Measurements from ENCODE around the gene STXBP6. TPM values are rescaled to one million over a fixed set of nuclear protein-coding genes. Genes with fewer than 3 reads are reported as not detected.

Gene STXBP6
- total and polyA plus RNA-seq, 2 of the 13 experiments (the other 11 are each of a cell fraction or from before 2014, with no cell fraction given) = 35.3 to 42.8 TPM

DNA sequence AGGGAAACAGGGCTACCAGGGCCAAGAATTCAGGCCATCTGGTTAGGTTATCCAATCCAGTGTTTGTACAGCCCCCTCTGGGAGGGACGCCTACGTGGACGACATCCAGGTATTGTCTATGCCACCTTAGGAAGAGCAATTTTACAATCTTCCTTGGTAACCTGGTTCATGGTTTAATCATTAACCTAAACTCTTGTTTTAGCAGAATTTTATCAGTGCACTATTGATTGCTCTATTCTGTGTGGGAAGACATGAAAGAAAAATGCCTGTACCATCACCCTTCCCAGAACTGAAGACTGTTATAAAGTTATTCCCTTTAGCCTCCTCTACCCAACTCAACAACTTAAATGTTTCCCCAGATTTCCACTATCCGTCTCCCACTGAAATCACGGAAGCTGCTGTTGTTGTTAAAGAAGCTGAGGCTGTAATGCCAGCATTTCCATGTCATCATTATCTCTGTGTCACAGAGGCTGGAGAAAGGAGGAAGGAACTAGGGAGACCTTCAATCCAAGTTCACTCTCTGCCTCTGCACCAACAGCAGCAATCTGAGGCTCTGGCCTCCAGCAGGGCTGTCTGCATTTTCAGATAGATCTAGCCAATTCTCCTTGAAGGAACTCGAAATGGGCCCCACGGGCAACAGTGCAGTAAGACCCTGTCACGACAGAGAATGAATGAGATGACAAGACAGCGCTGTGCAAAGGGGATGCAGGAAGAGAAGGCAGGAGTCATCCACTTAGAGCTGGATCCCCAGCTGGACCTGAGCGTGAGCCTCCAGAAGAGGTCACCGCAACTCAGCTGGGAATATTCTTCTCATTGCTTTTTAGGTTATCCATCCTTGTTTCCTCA is 232.5 kb downstream of the STXBP6 start (continued):
- TF ChIP-seq, protein P1, sequence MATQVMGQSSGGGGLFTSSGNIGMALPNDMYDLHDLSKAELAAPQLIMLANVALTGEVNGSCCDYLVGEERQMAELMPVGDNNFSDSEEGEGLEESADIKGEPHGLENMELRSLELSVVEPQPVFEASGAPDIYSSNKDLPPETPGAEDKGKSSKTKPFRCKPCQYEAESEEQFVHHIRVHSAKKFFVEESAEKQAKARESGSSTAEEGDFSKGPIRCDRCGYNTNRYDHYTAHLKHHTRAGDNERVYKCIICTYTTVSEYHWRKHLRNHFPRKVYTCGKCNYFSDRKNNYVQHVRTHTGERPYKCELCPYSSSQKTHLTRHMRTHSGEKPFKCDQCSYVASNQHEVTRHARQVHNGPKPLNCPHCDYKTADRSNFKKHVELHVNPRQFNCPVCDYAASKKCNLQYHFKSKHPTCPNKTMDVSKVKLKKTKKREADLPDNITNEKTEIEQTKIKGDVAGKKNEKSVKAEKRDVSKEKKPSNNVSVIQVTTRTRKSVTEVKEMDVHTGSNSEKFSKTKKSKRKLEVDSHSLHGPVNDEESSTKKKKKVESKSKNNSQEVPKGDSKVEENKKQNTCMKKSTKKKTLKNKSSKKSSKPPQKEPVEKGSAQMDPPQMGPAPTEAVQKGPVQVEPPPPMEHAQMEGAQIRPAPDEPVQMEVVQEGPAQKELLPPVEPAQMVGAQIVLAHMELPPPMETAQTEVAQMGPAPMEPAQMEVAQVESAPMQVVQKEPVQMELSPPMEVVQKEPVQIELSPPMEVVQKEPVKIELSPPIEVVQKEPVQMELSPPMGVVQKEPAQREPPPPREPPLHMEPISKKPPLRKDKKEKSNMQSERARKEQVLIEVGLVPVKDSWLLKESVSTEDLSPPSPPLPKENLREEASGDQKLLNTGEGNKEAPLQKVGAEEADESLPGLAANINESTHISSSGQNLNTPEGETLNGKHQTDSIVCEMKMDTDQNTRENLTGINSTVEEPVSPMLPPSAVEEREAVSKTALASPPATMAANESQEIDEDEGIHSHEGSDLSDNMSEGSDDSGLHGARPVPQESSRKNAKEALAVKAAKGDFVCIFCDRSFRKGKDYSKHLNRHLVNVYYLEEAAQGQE (IDR thresholded peaks at IDR 0.05; ENCODE audit: borderline replicate concordance in 1 of 2, low read depth in 1 of 2, low read length in 2 of 2) = peak in 1 of 2 experiments; percentile 44; a peak in 1 of 4 replicates
- TF ChIP-seq ZNF850 (CRISPR knock-in tag; conservative IDR thresholded peaks at IDR 0.05) (no peak), ZFP82 (CRISPR knock-in tag; IDR thresholded peaks at IDR 0.05; ENCODE audit: borderline replicate concordance) (no peak), ZNF790 (CRISPR knock-in tag; IDR thresholded peaks at IDR 0.05; ENCODE audit: borderline replicate concordance) (no peak), FIP1L1 (IDR thresholded peaks at IDR 0.05; ENCODE audit: borderline replicate concordance, insufficient read depth, low read depth, low read length) (0 out of 2 replicates have a peak, but pooled peaks have one; percentile 22), TEAD2 (CRISPR knock-in tag; IDR thresholded peaks at IDR 0.05) (no peak), ZNF530 (CRISPR knock-in tag; IDR thresholded peaks at IDR 0.05; ENCODE audit: low read depth) (no peak), SNAPC2 (CRISPR knock-in tag; IDR thresholded peaks at IDR 0.05) (no peak; the same call in 1 of the 2 replicates), ZNF703 (CRISPR knock-in tag; IDR thresholded peaks at IDR 0.05; ENCODE audit: borderline replicate concordance) (no peak), TRIM24 (CRISPR knock-in tag; IDR thresholded peaks at IDR 0.05) (no peak), TSC22D2 (CRISPR knock-in tag; IDR thresholded peaks at IDR 0.05; ENCODE audit: borderline replicate concordance) (no peak; the same call in 1 of the 2 replicates), SIN3B (IDR thresholded peaks at IDR 0.05; ENCODE audit: low read length) (no peak), ZNF713 (CRISPR knock-in tag; IDR thresholded peaks at IDR 0.05) (no peak), ARID2 (CRISPR knock-in tag; IDR thresholded peaks at IDR 0.05; ENCODE audit: borderline replicate concordance) (no peak; the same call in 1 of the 2 replicates), ZNF33A (CRISPR knock-in tag; IDR thresholded peaks at IDR 0.05; ENCODE audit: borderline replicate concordance) (no peak), HNF4A (CRISPR knock-in tag; IDR thresholded peaks at IDR 0.05) (peak; percentile 85), JUNB (CRISPR knock-in tag; IDR thresholded peaks at IDR 0.05; ENCODE audit: borderline replicate concordance) (peak; percentile 29; the same call in 1 of the 2 replicates), BRCA1 (CRISPR knock-in tag; IDR thresholded peaks at IDR 0.05) (peak; percentile 88), ATF7-NPFF (CRISPR knock-in tag; IDR thresholded peaks at IDR 0.05; ENCODE audit: low read depth) (no peak; the same call in 1 of the 2 replicates), EHMT2 (IDR thresholded peaks at IDR 0.05; ENCODE audit: borderline replicate concordance, low read depth, low read length) (no peak)
- TF ChIP-seq, protein P2, sequence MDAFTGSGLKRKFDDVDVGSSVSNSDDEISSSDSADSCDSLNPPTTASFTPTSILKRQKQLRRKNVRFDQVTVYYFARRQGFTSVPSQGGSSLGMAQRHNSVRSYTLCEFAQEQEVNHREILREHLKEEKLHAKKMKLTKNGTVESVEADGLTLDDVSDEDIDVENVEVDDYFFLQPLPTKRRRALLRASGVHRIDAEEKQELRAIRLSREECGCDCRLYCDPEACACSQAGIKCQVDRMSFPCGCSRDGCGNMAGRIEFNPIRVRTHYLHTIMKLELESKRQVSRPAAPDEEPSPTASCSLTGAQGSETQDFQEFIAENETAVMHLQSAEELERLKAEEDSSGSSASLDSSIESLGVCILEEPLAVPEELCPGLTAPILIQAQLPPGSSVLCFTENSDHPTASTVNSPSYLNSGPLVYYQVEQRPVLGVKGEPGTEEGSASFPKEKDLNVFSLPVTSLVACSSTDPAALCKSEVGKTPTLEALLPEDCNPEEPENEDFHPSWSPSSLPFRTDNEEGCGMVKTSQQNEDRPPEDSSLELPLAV (CRISPR knock-in tag; conservative IDR thresholded peaks at IDR 0.05; ENCODE audit: low read depth) = no peak
- TF ChIP-seq, protein P3, sequence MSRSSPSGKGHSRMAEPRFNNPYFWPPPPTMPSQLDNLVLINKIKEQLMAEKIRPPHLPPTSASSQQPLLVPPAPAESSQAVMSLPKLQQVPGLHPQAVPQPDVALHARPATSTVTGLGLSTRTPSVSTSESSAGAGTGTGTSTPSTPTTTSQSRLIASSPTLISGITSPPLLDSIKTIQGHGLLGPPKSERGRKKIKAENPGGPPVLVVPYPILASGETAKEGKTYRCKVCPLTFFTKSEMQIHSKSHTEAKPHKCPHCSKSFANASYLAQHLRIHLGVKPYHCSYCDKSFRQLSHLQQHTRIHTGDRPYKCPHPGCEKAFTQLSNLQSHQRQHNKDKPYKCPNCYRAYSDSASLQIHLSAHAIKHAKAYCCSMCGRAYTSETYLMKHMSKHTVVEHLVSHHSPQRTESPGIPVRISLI (CRISPR knock-in tag; IDR thresholded peaks at IDR 0.05; ENCODE audit: borderline replicate concordance) = no peak

Measured in HepG2 (cell line).